CD4-positive, CD25-positive, alpha-beta regulatory T cell (primary cell): ENCODE measurements around the gene TMPRSS9. TPM values are rescaled to one million over a fixed set of nuclear protein-coding genes. Genes with fewer than 3 reads are reported as not detected.
A peak's percentile ranks its signal among the peaks of the same experiment; 100 is the strongest.

Experiments
- ATAC-seq, 2 donors: fragments of 150-1000 bp; cut with Tn5 transposase; one replicate each; pipeline ENCODE4 v1.10.0; 2021; ENCODE audit warnings: low read depth in 2 of 2, moderate number of reproducible peaks in 2 of 2, moderate library complexity in 1 of 2
- DNase-seq, 3 donors: peaks; one replicate each; pipeline versions ENCODE4 v3.0.0 to v3.0.0-alpha.2; 2012 to 2022; ENCODE audit warnings: mixed read lengths in 1 of 3
- H3K27ac ChIP-seq: one replicate; pipeline ENCODE4 v1.7.0; 2013; ENCODE audit warnings: mild to moderate bottlenecking, low read length; ENCODE audit not compliant: insufficient read depth, poor library complexity, severe bottlenecking
- H3K27me3 ChIP-seq: one replicate; pipeline ENCODE4 v1.7.0; 2013; ENCODE audit warnings: low read length; ENCODE audit not compliant: control insufficient read depth, insufficient read depth
- H3K36me3 ChIP-seq: one replicate; pipeline ENCODE4 v1.7.0; 2013; ENCODE audit warnings: mild to moderate bottlenecking, low read length, moderate library complexity; ENCODE audit not compliant: control insufficient read depth, insufficient read depth
- H3K4me1 ChIP-seq: 2 replicates; pipeline ENCODE4 v1.7.0; 2013; ENCODE audit warnings: mild to moderate bottlenecking, low read length; ENCODE audit not compliant: insufficient read depth, control insufficient read depth, poor library complexity, severe bottlenecking
- H3K4me3 ChIP-seq: one replicate; pipeline ENCODE4 v1.7.0; 2013; ENCODE audit warnings: low read depth, mild to moderate bottlenecking, low read length, moderate library complexity
- H3K9me3 ChIP-seq, 2 experiments: 1 replicate in 1 of 2; 2 replicates in 1 of 2; pipeline ENCODE4 v1.7.0; 2013; ENCODE audit warnings: low read length in 2 of 2, mild to moderate bottlenecking in 1 of 2, moderate library complexity in 1 of 2; ENCODE audit not compliant: control insufficient read depth in 2 of 2
- H3K27ac Mint-ChIP-seq, 3 donors: one replicate each; pipeline ENCODE4 v1.8.0; 2020 to 2022; ENCODE audit warnings: mild to moderate bottlenecking in 3 of 3, mixed read lengths in 3 of 3, moderate library complexity in 2 of 3
- H3K27me3 Mint-ChIP-seq: one replicate; pipeline ENCODE4 v1.8.0; 2022; ENCODE audit warnings: mild to moderate bottlenecking, mixed read lengths
- H3K36me3 Mint-ChIP-seq: one replicate; pipeline ENCODE4 v1.8.0; 2020; ENCODE audit warnings: mixed read lengths
- H3K4me1 Mint-ChIP-seq, 4 donors: one replicate each; pipeline ENCODE4 v1.8.0; 2020 to 2022; ENCODE audit warnings: mixed read lengths in 4 of 4, mild to moderate bottlenecking in 1 of 4
- H3K4me3 Mint-ChIP-seq, 4 donors: one replicate each; pipeline ENCODE4 v1.8.0; 2020 to 2022; ENCODE audit warnings: mild to moderate bottlenecking in 4 of 4, mixed read lengths in 4 of 4, moderate library complexity in 3 of 4
- H3K9me3 Mint-ChIP-seq, 7 donors: one replicate each; pipeline ENCODE4 v1.8.0; 2020 to 2022; ENCODE audit warnings: mixed read lengths in 7 of 7, mild to moderate bottlenecking in 3 of 7, moderate library complexity in 2 of 7
- polyA plus RNA-seq, 4 donors: library from polyadenylated mRNA; unstranded; fragments of 300-500 nt; fragmentation: Illumina TruSeq; gene quantifications; one replicate each; pipeline ENCODE4 v1.2.3, GENCODE V29; 2021
- total RNA-seq: library from RNA; stranded (reverse); gene quantifications from one replicate; pipeline ENCODE4 v1.2.3, GENCODE V29; 2022

The TMPRSS9 gene
- total and polyA plus RNA-seq, 5 donors from 2014 or later = 0.17 TPM; not detected in 4

DNA sequence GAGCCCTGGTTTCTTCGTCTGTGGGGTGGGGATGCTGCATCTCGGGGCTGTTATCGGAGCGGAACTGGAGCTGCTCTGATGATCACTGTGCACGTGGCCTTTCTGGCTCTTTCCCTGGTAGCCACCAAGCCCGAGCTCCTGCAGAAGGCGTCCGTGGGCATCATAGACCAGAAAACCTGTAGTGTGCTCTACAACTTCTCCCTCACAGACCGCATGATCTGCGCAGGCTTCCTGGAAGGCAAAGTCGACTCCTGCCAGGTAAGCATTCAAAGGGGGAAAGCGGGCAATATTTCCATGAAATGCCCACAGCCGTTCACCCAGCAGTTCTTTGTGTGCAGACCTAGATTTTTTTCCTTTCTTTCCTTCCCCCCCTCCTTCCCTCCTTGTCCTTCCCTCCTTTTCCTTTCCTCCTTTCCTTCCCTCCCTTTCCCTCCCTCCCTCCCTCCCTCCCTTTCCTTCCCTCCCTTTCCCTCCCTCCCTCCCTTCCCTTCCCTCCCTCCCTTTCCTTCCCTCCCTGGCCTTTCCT is 57.9 kb downstream of the TMPRSS9 start:
- H3K27me3 ChIP-seq = no peaks in the 10 kb centered on the region
- H3K4me1 ChIP-seq = no peaks in the 10 kb centered on the region
- no peaks in the 10 kb centered on the region for H3K9me3 Mint-ChIP-seq
- no peak overlapping the region for H3K4me3 ChIP-seq
- H3K27me3 Mint-ChIP-seq = no peaks in the 10 kb centered on the region
- DNase-seq = no peak
- no peak for ATAC-seq
- no peak overlapping the region for H3K27ac ChIP-seq
- H3K4me1 Mint-ChIP-seq = no peaks in the 10 kb centered on the region
- no peak overlapping the region for H3K27ac Mint-ChIP-seq
- no peaks in the 10 kb centered on the region for H3K36me3 ChIP-seq
- H3K4me3 Mint-ChIP-seq = no peak overlapping the region
- no peaks in the 10 kb centered on the region for H3K9me3 ChIP-seq
- peaks cover 4% of the 10 kb centered on the region for H3K36me3 Mint-ChIP-seq

DNA sequence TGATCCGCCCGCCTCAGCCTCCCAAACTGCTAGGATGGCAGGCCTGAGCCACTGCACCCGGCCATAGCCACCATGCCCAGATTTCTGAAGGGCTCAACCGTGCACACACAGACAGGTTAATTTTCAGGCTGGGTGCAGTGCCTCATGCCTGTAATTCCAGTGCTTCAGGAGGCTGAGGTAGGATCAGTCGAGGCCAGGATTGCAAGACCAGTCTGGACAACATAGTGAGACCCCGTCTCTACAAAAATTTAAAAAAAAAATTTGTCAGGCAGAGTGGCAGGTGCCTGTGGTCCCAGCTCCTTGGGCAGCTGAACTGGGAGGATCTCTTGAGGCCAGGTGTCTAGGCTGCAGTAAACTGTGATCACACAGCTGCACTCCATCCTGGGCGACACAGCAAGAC is 59.7 kb downstream of the TMPRSS9 start:
- Mint-ChIP-seq H3K36me3 (peaks cover 4% of the 10 kb centered on the region), H3K27me3 (no peaks in the 10 kb centered on the region), H3K9me3 (no peaks in the 10 kb centered on the region), H3K4me3 (no peak overlapping the region), H3K27ac (no peak overlapping the region), H3K4me1 (no peaks in the 10 kb centered on the region)
- no peaks in the 10 kb centered on the region for H3K27me3 ChIP-seq
- no peaks in the 10 kb centered on the region for H3K4me1 ChIP-seq
- no peak overlapping the region for H3K27ac ChIP-seq
- no peaks in the 10 kb centered on the region for H3K9me3 ChIP-seq
- ATAC-seq (no peak), DNase-seq (no peak)
- H3K36me3 ChIP-seq = no peaks in the 10 kb centered on the region
- no peak overlapping the region for H3K4me3 ChIP-seq

DNA sequence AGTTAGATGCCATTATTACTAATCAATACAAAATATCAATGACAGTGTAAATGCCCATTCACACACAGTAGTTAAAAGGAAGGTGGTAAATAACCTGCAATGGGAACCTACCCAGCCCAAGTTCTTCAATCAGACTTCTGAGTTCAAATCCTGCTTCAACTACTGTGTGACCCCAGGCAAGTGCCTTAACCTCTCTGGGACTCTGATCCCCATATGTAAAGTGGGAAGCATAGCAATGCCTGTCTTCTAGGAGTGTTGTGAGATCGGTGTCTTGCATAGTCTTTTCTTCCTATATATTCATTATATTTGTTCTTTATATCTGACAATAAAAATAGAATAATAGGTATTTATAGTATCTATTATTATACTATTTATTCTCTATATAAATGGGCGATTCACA is 60.4 kb downstream of the TMPRSS9 start:
- H3K27ac ChIP-seq = no peak overlapping the region
- ATAC-seq (no peak), DNase-seq (no peak)
- Mint-ChIP-seq H3K27ac (no peak overlapping the region), H3K9me3 (no peaks in the 10 kb centered on the region), H3K27me3 (no peaks in the 10 kb centered on the region), H3K36me3 (peaks cover 4% of the 10 kb centered on the region), H3K4me3 (no peak overlapping the region), H3K4me1 (no peaks in the 10 kb centered on the region)
- H3K27me3 ChIP-seq = no peaks in the 10 kb centered on the region
- H3K9me3 ChIP-seq = no peaks in the 10 kb centered on the region
- peaks cover 2% of the 10 kb centered on the region for H3K4me1 ChIP-seq
- H3K36me3 ChIP-seq = no peaks in the 10 kb centered on the region
- no peak overlapping the region for H3K4me3 ChIP-seq

DNA sequence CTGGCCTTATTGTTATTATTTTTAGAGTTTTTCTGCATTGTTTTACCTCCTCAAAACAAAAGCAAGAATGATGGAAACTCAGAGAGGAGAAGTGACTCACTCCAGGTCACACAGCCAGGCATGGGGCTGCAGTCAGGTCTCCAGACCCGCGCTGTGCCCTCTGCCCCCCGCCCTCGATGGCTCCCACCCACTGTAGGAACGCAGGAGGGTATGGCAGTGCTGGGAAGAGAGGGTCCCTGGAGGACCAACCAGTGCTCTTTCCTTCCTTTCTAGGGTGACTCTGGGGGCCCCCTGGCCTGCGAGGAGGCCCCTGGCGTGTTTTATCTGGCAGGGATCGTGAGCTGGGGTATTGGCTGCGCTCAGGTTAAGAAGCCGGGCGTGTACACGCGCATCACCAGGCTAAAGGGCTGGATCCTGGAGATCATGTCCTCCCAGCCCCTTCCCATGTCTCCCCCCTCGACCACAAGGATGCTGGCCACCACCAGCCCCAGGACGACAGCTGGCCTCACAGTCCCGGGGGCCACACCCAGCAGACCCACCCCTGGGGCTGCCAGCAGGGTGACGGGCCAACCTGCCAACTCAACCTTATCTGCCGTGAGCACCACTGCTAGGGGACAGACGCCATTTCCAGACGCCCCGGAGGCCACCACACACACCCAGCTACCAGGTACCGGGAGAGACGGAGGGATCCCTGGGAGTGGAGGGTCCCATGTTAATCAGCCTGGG is 61.7 kb downstream of the TMPRSS9 start:
- H3K27me3 Mint-ChIP-seq = no peaks in the 10 kb centered on the region
- Histone ChIP-seq H3K36me3 (no peaks in the 10 kb centered on the region), H3K27me3 (no peaks in the 10 kb centered on the region), H3K4me3 (no peak overlapping the region), H3K4me1 (peaks cover 13% of the 10 kb centered on the region), H3K9me3 (no peaks in the 10 kb centered on the region), H3K27ac (no peak overlapping the region)
- H3K36me3 Mint-ChIP-seq = peaks cover 3% of the 10 kb centered on the region
- H3K27ac Mint-ChIP-seq = peak overlapping the region in 1 of 3 donors; percentile 26
- no peak overlapping the region for H3K4me3 Mint-ChIP-seq
- H3K9me3 Mint-ChIP-seq = no peaks in the 10 kb centered on the region
- DNase-seq = no peak
- H3K4me1 Mint-ChIP-seq = peaks cover 0 to 11% (median 1%) of the 10 kb centered on the region in 4 donors
- ATAC-seq = no peak

DNA sequence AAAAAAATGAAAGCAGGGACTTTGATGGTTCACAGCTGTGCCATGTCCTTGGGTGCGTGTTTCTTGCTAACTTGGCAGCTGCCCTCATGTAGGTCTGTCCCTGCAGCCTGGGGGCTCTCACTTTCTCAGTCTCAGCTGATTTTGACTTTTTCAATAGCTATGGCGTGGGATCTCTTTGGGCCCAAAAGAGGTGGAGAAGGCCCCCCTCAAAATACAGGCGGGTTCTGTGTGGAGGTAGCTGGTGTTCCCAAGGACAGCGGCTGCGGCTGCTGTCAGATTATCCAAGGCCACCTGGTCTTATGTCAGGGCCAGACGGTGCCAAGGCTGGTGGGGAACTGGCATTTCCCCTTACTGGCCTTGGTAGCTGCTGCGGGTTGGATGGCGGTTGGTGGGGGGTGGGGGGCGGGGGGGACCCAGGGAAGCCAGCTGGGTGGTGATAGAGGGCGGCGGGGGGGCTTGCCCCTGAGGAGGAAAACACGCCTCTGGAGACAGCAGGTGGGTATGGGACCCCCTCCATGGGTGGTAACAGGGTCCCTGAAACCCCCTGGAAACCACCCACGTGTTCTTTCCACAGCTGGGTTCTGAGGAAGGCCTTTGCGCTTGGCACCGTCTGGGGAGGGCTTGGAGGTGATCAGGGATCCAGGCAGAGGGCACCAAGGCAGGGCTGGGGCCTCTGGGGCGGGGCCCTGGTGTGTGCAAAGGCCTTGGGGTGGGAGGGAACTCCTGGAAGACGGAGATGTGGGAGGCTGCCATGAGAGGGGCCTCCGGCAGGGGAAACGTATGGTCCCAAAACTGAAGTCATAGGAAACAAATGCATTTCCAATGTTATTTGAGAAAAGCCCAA is 63.2 kb downstream of the TMPRSS9 start:
- ATAC-seq (no peak), DNase-seq (no peak)
- Histone ChIP-seq H3K27me3 (no peaks in the 10 kb centered on the region), H3K27ac (no peak overlapping the region), H3K36me3 (no peaks in the 10 kb centered on the region), H3K9me3 (no peaks in the 10 kb centered on the region), H3K4me3 (no peak overlapping the region), H3K4me1 (peaks cover 24% of the 10 kb centered on the region)
- peaks cover 0 to 19% (median 7%) of the 10 kb centered on the region in 4 donors for H3K4me1 Mint-ChIP-seq
- H3K27ac Mint-ChIP-seq = no peak overlapping the region
- no peaks in the 10 kb centered on the region for H3K27me3 Mint-ChIP-seq
- H3K36me3 Mint-ChIP-seq = no peaks in the 10 kb centered on the region
- H3K4me3 Mint-ChIP-seq = no peak overlapping the region
- H3K9me3 Mint-ChIP-seq = no peaks in the 10 kb centered on the region

DNA sequence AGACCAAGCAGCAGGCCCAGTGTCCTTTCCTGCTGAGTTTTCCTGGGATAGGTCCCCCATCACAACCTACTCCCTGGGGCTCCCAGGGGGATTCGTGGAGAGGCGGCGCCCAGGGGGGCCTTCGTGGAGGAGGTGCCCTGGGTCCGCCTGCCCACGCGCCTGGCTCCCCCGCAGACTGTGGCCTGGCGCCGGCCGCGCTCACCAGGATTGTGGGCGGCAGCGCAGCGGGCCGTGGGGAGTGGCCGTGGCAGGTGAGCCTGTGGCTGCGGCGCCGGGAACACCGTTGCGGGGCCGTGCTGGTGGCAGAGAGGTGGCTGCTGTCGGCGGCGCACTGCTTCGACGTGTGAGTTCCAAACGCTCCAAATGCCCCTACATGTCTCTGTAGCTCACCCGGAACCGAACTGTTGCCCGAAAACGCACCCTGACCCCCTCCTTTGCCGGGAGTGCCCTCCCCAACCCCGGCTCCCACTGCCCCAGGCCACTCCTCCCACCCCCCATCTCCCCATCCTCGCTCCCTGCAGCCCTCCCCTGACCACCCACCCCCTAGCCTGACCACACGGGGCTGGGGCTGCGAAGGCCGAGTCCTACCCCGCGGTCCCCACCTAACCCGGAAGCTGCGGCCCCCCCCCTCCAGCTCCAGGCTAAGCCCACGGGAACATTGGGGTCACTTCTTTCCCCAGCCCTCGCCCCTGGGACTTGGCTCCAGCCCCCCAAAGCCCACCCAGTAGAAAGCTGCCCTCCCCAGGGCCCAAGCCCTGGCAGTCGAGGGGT is 64.0 kb downstream of the TMPRSS9 start:
- Histone ChIP-seq H3K4me1 (peaks cover 26% of the 10 kb centered on the region), H3K9me3 (no peaks in the 10 kb centered on the region), H3K27ac (no peak overlapping the region), H3K36me3 (no peaks in the 10 kb centered on the region), H3K27me3 (no peaks in the 10 kb centered on the region), H3K4me3 (no peak overlapping the region)
- H3K9me3 Mint-ChIP-seq = no peaks in the 10 kb centered on the region
- no peak overlapping the region for H3K27ac Mint-ChIP-seq
- ATAC-seq (no peak), DNase-seq (no peak)
- peak overlapping the region in 2 of 4 donors; percentile 41 to 47 for H3K4me3 Mint-ChIP-seq
- peaks cover 0 to 19% (median 7%) of the 10 kb centered on the region in 4 donors for H3K4me1 Mint-ChIP-seq
- H3K27me3 Mint-ChIP-seq = no peaks in the 10 kb centered on the region
- H3K36me3 Mint-ChIP-seq = no peaks in the 10 kb centered on the region

DNA sequence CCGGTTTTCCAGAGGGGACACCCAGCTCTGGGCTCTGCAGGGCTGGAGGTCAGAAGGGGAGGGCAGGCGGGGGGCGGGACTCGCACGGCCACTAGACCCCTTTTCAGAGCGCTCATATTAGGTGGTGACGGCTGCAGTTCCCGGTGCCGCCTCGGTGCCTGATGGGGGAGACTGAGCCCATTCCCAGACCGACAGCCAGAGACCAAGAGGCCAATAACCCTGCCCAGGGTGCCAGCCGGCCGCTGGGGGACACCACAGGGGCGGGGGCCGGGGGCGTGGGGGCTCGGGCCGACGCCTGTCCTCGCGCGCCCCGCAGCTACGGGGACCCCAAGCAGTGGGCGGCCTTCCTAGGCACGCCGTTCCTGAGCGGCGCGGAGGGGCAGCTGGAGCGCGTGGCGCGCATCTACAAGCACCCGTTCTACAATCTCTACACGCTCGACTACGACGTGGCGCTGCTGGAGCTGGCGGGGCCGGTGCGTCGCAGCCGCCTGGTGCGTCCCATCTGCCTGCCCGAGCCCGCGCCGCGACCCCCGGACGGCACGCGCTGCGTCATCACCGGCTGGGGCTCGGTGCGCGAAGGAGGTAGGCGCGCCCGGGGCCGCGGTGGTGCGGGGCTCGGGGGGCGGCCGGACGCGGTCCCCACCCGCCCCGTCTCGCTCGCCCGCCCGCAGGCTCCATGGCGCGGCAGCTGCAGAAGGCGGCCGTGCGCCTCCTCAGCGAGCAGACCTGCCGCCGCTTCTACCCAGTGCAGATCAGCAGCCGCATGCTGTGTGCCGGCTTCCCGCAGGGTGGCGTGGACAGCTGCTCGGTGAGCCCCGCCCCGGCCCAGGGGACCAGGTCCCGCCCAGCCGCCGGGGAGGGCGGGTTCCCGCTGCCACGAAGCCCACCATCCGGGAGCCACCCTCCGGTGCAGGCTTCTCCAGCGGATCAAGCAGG is 64.9 kb downstream of the TMPRSS9 start:
- no peak overlapping the region for H3K27ac ChIP-seq
- no peaks in the 10 kb centered on the region for H3K9me3 ChIP-seq
- Mint-ChIP-seq H3K4me1 (peaks cover 0 to 19% (median 7%) of the 10 kb centered on the region in 4 donors), H3K27ac (no peak overlapping the region), H3K9me3 (no peaks in the 10 kb centered on the region), H3K4me3 (no peak overlapping the region), H3K36me3 (no peaks in the 10 kb centered on the region), H3K27me3 (no peaks in the 10 kb centered on the region)
- H3K36me3 ChIP-seq = no peaks in the 10 kb centered on the region
- DNase-seq (no peak), ATAC-seq (no peak)
- H3K27me3 ChIP-seq = no peaks in the 10 kb centered on the region
- H3K4me1 ChIP-seq = peaks cover 26% of the 10 kb centered on the region
- no peak overlapping the region for H3K4me3 ChIP-seq
